IMR-90 (cell line): Measurements from ENCODE around the gene ZNF700. TPM values are rescaled to one million over a fixed set of nuclear protein-coding genes. Genes with fewer than 3 reads are reported as not detected.

Experiments
- ATAC-seq: fragments of 200-7000 bp; cut with Tn5 transposase; 2 replicates; pipeline ENCODE4 v1.9.1; 2020; ENCODE audit warnings: low read depth, mild to moderate bottlenecking, moderate library complexity
- BruUV-seq: library from RNA; stranded (reverse); fragments of 400-500 nt; replicated peaks from 2 replicates; lab custom pipeline; 2021; lab: Mats Ljungman, UMichigan
- CTCF ChIA-PET: fragments of 300-600 bp; formaldehyde crosslinking; extraction: SDS; loops from one replicate; lab custom pipeline; 2021; ENCODE audit warnings: antibody characterized with exemption; lab: Yijun Ruan, JAX
- POLR2A ChIA-PET: fragments of 300-600 bp; sonication (Branson Sonifier 250); formaldehyde crosslinking; loops from one replicate; lab custom pipeline; 2022; ENCODE audit warnings: antibody characterized with exemption; ENCODE audit not compliant: unreplicated experiment; lab: Charles Lee
- DNase-seq: peaks from one replicate; pipeline ENCODE4 v3.0.0; 2013
- H2AFZ ChIP-seq: replicated peaks from 2 replicates; pipeline ENCODE3; 2013; ENCODE audit warnings: low read length, mild to moderate bottlenecking; ENCODE audit not compliant: poor library complexity
- H2AK5ac ChIP-seq: 2 replicates; pipeline ENCODE4 v1.6.1; 2013; ENCODE audit warnings: low read depth, low read length, inconsistent platforms
- H2AK9ac ChIP-seq: replicated peaks from 2 replicates; pipeline ENCODE3; 2013; ENCODE audit warnings: mild to moderate bottlenecking, low read depth, low read length, moderate library complexity; ENCODE audit not compliant: poor library complexity
- H2BK120ac ChIP-seq: 2 replicates; pipeline ENCODE4 v1.6.1; 2013; ENCODE audit warnings: low read depth, low read length, inconsistent platforms
- H2BK15ac ChIP-seq: 3 replicates; pipeline ENCODE4 v1.6.1; 2013; ENCODE audit warnings: low read depth, low read length, inconsistent platforms
- H2BK20ac ChIP-seq: 2 replicates; pipeline ENCODE4 v1.6.1; 2013; ENCODE audit warnings: low read depth, mild to moderate bottlenecking, inconsistent platforms, low read length, moderate library complexity
- H2BK5ac ChIP-seq: 2 replicates; pipeline ENCODE4 v1.6.1; 2013; ENCODE audit warnings: mild to moderate bottlenecking, low read depth, low read length, inconsistent platforms; ENCODE audit not compliant: poor library complexity, severe bottlenecking
- H3K14ac ChIP-seq: replicated peaks from 2 replicates; pipeline ENCODE4 v1.6.1; 2013; ENCODE audit warnings: low read depth, low read length, inconsistent platforms
- H3K18ac ChIP-seq: 2 replicates; pipeline ENCODE4 v1.6.1; 2013; ENCODE audit warnings: low read depth, low read length, control low read depth
- H3K23ac ChIP-seq: 2 replicates; pipeline ENCODE4 v1.6.1; 2013; ENCODE audit warnings: low read depth, low read length, inconsistent platforms
- H3K27ac ChIP-seq: 2 replicates; pipeline ENCODE4 v1.5.1; 2013; ENCODE audit warnings: mild to moderate bottlenecking, control low read depth, low read length; ENCODE audit not compliant: insufficient read depth
- H3K27me3 ChIP-seq: 2 replicates; pipeline ENCODE4 v1.6.1; 2013; ENCODE audit warnings: low read length; ENCODE audit not compliant: control insufficient read depth, insufficient read depth
- H3K36me3 ChIP-seq: 2 replicates; pipeline ENCODE4 v1.6.1; 2013; ENCODE audit warnings: low read length, mixed read lengths; ENCODE audit not compliant: control insufficient read depth, insufficient read depth
- H3K4ac ChIP-seq: 2 replicates; pipeline ENCODE4 v1.6.1; 2013; ENCODE audit warnings: low read depth, low read length, inconsistent platforms
- H3K4me1 ChIP-seq: 2 replicates; pipeline ENCODE4 v1.6.1; 2013; ENCODE audit warnings: low read length, mixed read lengths; ENCODE audit not compliant: control insufficient read depth, insufficient read depth
- H3K4me2 ChIP-seq: 2 replicates; pipeline ENCODE4 v1.6.1; 2013; ENCODE audit warnings: low read depth, mild to moderate bottlenecking, control low read depth, low read length, moderate library complexity
- H3K4me3 ChIP-seq: 2 replicates; pipeline ENCODE4 v1.5.1; 2013; ENCODE audit warnings: low read depth, mild to moderate bottlenecking, control low read depth, low read length, moderate library complexity; ENCODE audit not compliant: insufficient read depth
- H3K56ac ChIP-seq: 2 replicates; pipeline ENCODE4 v1.6.1; 2013; ENCODE audit warnings: low read length, inconsistent platforms; ENCODE audit not compliant: insufficient read depth; ENCODE audit errors: extremely low read depth
- H3K79me1 ChIP-seq, 2 experiments: 2 replicates each; pipeline ENCODE4 v1.6.1; 2013; ENCODE audit warnings: low read length in 2 of 2, inconsistent platforms in 1 of 2, low read depth in 1 of 2
- H3K9ac ChIP-seq: 2 replicates; pipeline ENCODE4 v1.6.1; 2013; ENCODE audit warnings: low read depth, low read length, control low read depth
- H3K9me1 ChIP-seq: 2 replicates; pipeline ENCODE4 v1.6.1; 2013; ENCODE audit warnings: low read length, inconsistent platforms; ENCODE audit not compliant: insufficient read depth
- H3K9me3 ChIP-seq: 2 replicates; pipeline ENCODE4 v1.6.1; 2013; ENCODE audit warnings: low read length; ENCODE audit not compliant: control insufficient read depth, insufficient read depth
- H4K20me1 ChIP-seq: 2 replicates; pipeline ENCODE4 v1.6.1; 2013; ENCODE audit warnings: low read length, inconsistent platforms; ENCODE audit not compliant: insufficient read depth
- H4K5ac ChIP-seq: 2 replicates; pipeline ENCODE4 v1.6.1; 2013; ENCODE audit warnings: mild to moderate bottlenecking, low read depth, low read length, control low read depth
- H4K8ac ChIP-seq, 2 experiments: 2 replicates each; pipeline ENCODE4 v1.6.1; 2013; ENCODE audit warnings: low read depth in 2 of 2, low read length in 2 of 2, control low read depth in 1 of 2, inconsistent platforms in 1 of 2
- H4K91ac ChIP-seq: 2 replicates; pipeline ENCODE4 v1.6.1; 2013; ENCODE audit warnings: low read depth, low read length, inconsistent platforms; ENCODE audit not compliant: insufficient read depth
- POLR2A ChIP-seq: IDR thresholded peaks from 2 replicates; pipeline ENCODE4 v1.6.1; 2012; ENCODE audit warnings: mild to moderate bottlenecking, low read depth, low read length
- RAD21 ChIP-seq: IDR thresholded peaks from 2 replicates; pipeline ENCODE4 v1.6.1; 2012; ENCODE audit warnings: low read length, improper control_type of control experiment
- SMC3 ChIP-seq: fragments of 150-350 bp; IDR thresholded peaks from 2 replicates; pipeline ENCODE4 v1.6.1; 2016; ENCODE audit warnings: low read depth, mild to moderate bottlenecking, antibody characterized with exemption, low read length, moderate library complexity
- WGBS, 2 experiments: methylation state at CpG; one replicate each; pipeline versions ENCODE4 v1.1.5 to v1.1.7; 2013; ENCODE audit warnings: missing lambda C conversion rate in 2 of 2; ENCODE audit not compliant: insufficient read length in 1 of 2; ENCODE audit errors: extremely low coverage in 2 of 2; 5-methylcytosine and 5-hydroxymethylcytosine counted together
- dilution Hi-C: fragments of 300-500 bp; cut with HindIII; formaldehyde crosslinking; loops from one replicate; pipeline ENCODE4 v1.14.3; 2018; ENCODE audit warnings: low sequenced_read_pairs; ENCODE audit not compliant: unreplicated experiment
- in situ Hi-C: fragments of 300-500 bp; cut with MboI; formaldehyde crosslinking; loops from 3 replicates; pipeline ENCODE4 v1.14.3; 2019; ENCODE audit warnings: low sequenced_read_pairs, inconsistent platforms, mixed read lengths
- intact Hi-C: fragments of 100-400 bp; cut with micrococcal nuclease; formaldehyde crosslinking; loops from 2 replicates; pipeline ENCODE4 v1.10.0; 2022
- polyA plus RNA-seq, 3 experiments: library from polyadenylated mRNA; depleted of rRNA; stranded (reverse); fragments of >200 nt; gene quantifications; 2 replicates each; pipeline ENCODE4 v1.2.3, GENCODE V29; 2012; ENCODE audit warnings: low replicate concordance in 1 of 3
- total RNA-seq: library from RNA; depleted of rRNA; stranded (reverse); fragments of >200 nt; gene quantifications from 2 replicates; pipeline ENCODE4 v1.2.3, GENCODE V29; 2012
- TF ChIP-seq, protein P1 (sequence below): conservative IDR thresholded peaks from 2 replicates; pipeline ENCODE4 v1.5.1; 2012; ENCODE audit warnings: mild to moderate bottlenecking, low read depth, low read length, improper control_type of control experiment

ZNF700 gene
- total and polyA plus RNA-seq, 2 of the 4 experiments (the other 2 are of a cell fraction), result 5.3 to 10.2 TPM

DNA sequence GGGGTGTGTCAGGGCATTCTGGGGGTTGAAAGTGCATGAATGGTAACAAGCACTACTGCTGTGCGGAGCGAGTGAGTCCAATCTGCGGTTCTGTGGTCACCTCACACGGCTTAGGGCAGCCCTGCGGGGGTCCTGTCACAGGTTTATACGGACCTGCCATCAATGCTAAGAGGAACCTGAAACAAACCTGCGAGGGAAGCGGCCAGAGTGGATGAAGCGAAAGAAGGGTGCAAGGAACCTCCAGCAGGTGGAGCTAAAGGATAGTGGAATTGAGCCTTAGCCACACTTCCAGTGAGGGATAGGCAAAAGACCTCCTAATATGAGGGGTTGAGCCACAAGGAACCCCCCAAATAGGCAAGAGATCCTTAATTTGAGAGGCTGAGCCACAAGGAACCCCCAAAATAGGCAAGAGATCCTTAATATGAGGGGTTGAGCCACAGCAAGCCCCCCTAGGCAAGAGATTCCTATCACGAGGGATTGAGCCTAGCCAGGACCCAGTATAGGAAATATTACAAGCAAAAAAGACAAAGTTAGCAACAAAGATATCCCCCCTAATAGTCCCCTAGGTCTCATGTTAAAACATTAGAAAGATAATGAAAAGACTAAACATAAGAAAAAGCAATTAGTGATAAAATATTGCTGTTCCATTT is 43.6 kb upstream of the ZNF700 start:
- Histone ChIP-seq H3K18ac (no peak overlapping the region), H4K91ac (no peak overlapping the region)

More for the DNA sequence above, 43.6 kb upstream of the ZNF700 start:
- H3K4me1 ChIP-seq, result no peaks in the 10 kb centered on the region
- H2BK15ac ChIP-seq, result no peak overlapping the region
- no peak overlapping the region for H2AK9ac ChIP-seq
- H2AFZ ChIP-seq, result peak overlapping the region; percentile 61
- H2AK5ac ChIP-seq, result no peak overlapping the region
- no peaks in the 10 kb centered on the region for H3K9me3 ChIP-seq
- no peak overlapping the region for H3K4me3 ChIP-seq
- H2BK20ac ChIP-seq, result no peak overlapping the region
- H3K27ac ChIP-seq, result no peak overlapping the region
- no peak overlapping the region for H3K4ac ChIP-seq
- H3K36me3 ChIP-seq, result no peaks in the 10 kb centered on the region
- H3K79me1 ChIP-seq, result no peaks in the 10 kb centered on the region
- 9% methylated on average over 4 of the region's 10 CpGs; no CpG with 5 or more reads in 1 of the 2 experiments for WGBS, 2 experiments
- peak; percentile 51 for DNase-seq
- ChIA-PET CTCF (interaction anchor here (0.6 to 1.5 kb wide), 2 partner anchors 69 to 108 kb away, joined by 3 read pairs; no protein-coding TSS in a partner anchor), POLR2A (no interaction called here)
- no peak overlapping the region for H3K14ac ChIP-seq
- no peak overlapping the region for H2BK120ac ChIP-seq
- dilution Hi-C loops, result no loop called here
- in situ Hi-C loops, result loop anchor here (5.0 kb wide), 1 partner anchor 261 kb away; the partner anchor contains the start of gene ZNF20
- no TSS peak for BruUV-seq
- H4K8ac ChIP-seq, result no peak overlapping the region
- H4K20me1 ChIP-seq, result no peaks in the 10 kb centered on the region
- intact Hi-C loops, result loop anchor here (1.0 to 5.0 kb wide), 4 partner anchors 84 to 791 kb away; partner anchors contain the start of gene ZNF491
- peak; percentile 87 for ATAC-seq
- no peak overlapping the region for H3K23ac ChIP-seq
- TF ChIP-seq RAD21 (peak; percentile 88), POLR2A (no peak), SMC3 (peak; percentile 65)
- TF ChIP-seq, protein P1, sequence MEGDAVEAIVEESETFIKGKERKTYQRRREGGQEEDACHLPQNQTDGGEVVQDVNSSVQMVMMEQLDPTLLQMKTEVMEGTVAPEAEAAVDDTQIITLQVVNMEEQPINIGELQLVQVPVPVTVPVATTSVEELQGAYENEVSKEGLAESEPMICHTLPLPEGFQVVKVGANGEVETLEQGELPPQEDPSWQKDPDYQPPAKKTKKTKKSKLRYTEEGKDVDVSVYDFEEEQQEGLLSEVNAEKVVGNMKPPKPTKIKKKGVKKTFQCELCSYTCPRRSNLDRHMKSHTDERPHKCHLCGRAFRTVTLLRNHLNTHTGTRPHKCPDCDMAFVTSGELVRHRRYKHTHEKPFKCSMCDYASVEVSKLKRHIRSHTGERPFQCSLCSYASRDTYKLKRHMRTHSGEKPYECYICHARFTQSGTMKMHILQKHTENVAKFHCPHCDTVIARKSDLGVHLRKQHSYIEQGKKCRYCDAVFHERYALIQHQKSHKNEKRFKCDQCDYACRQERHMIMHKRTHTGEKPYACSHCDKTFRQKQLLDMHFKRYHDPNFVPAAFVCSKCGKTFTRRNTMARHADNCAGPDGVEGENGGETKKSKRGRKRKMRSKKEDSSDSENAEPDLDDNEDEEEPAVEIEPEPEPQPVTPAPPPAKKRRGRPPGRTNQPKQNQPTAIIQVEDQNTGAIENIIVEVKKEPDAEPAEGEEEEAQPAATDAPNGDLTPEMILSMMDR, result peak; percentile 70
- H3K9ac ChIP-seq, result no peak overlapping the region
- H2BK5ac ChIP-seq, result no peak overlapping the region
- no peaks in the 10 kb centered on the region for H3K27me3 ChIP-seq
- no peaks in the 10 kb centered on the region for H3K9me1 ChIP-seq
- no peak overlapping the region for H3K56ac ChIP-seq
- no peak overlapping the region for H4K5ac ChIP-seq
- peak overlapping the region; percentile 67; the same call in 1 of the 2 replicates for H3K4me2 ChIP-seq
